Esophagus muscularis mucosa (tissue), 3 donors: ENCODE data around the gene TEX14.

Experiments
- POLR2A ChIP-seq: fragments of 450-650 bp; IDR thresholded peaks from one replicate; pipeline ENCODE4 v1.6.1; 2017; ENCODE audit warnings: antibody characterized with exemption, moderate library complexity, mild to moderate bottlenecking, low read depth
- POLR2AphosphoS5 ChIP-seq, 2 donors: sonication (generic); formaldehyde crosslinking; IDR thresholded peaks; one replicate each; pipeline ENCODE4 v1.6.1; 2017; ENCODE audit warnings: antibody characterized with exemption in 2 of 2
- TF ChIP-seq, protein P1 (sequence below), 3 experiments: fragments of 200-600 bp in 2 of 3; fragments of 450-650 bp in 1 of 3; sonication (generic) in 2 of 3; IDR thresholded peaks; one replicate each; pipeline ENCODE4 v1.5.1; 2017 to 2019; ENCODE audit warnings: antibody characterized with exemption in 3 of 3, mild to moderate bottlenecking in 2 of 3, moderate library complexity in 1 of 3

DNA sequence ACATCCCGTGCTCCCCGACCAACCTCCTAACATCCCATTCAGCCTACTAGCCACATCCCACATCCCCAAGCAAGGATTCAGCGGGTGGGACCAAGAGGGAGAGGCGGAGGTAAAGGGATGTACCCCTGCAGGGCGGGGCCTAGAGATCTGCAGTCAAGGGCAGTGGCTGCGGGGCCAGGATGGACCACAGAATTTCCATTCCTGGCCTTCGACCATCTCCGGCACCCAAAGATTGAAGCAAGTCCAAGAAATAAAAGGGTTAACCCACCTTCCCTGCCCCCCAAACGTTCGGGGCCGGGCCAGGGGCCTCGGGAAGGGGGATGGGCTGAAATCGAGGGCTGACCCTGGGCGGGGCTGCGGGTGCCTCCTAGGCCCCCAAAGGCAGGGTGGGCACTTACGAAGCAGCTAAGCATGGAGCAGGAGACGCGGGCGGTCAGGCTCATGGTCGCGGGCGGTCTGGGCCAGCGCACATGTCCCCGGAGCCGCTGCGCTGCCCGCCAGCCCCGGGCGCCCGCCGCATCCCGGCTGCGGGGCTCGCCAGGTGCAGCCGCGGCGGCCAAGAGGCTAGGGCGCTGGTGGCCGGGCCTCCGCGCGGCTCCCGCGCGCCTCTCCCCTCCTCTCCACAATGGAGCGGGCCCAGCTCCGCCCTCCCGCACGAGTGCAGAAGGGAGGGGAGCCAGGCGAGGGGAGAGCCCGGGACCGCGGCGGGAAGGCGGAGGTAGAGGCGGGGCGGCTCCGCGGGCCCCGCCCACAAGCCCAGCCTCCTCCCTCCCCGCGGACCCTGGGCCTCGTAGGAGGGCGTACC is 177.7 kb downstream of the TEX14 start, which contains the start of gene MTMR4:
- TF ChIP-seq POLR2A (no peak), POLR2AphosphoS5 (IDR thresholded peaks at IDR 0.05) (peak; percentile 44 to 77)
- TF ChIP-seq, protein P1, sequence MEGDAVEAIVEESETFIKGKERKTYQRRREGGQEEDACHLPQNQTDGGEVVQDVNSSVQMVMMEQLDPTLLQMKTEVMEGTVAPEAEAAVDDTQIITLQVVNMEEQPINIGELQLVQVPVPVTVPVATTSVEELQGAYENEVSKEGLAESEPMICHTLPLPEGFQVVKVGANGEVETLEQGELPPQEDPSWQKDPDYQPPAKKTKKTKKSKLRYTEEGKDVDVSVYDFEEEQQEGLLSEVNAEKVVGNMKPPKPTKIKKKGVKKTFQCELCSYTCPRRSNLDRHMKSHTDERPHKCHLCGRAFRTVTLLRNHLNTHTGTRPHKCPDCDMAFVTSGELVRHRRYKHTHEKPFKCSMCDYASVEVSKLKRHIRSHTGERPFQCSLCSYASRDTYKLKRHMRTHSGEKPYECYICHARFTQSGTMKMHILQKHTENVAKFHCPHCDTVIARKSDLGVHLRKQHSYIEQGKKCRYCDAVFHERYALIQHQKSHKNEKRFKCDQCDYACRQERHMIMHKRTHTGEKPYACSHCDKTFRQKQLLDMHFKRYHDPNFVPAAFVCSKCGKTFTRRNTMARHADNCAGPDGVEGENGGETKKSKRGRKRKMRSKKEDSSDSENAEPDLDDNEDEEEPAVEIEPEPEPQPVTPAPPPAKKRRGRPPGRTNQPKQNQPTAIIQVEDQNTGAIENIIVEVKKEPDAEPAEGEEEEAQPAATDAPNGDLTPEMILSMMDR (IDR thresholded peaks at IDR 0.05): no peak
